ENCODE results near the gene TAS1R2. TPM values are rescaled to one million over a fixed set of nuclear protein-coding genes. Genes with fewer than 3 reads are reported as not detected.

The TAS1R2 gene
- total and polyA plus RNA-seq, 2 of the 4 experiments (the other 2 are of a cell fraction): not detected

DNA sequence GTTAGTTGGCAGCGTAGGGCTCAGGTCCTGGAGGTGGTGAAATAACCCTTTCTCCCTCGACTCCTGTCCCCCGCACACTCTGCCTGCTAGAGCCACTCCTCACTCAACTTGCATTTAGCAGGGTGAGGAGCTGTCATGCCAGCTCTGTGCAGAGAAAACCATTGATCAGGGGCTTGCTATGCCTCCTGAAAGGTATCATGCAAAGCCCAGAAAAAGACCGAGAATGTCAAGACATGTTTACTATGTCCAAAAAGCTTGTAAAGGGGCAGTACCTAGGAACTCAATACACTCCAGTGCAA, 24.9 kb upstream of the TAS1R2 start:
- no peak overlapping the region for H2AK5ac ChIP-seq (ENCODE audit: low read depth, low read length)
- H3K79me1 ChIP-seq (ENCODE audit: low read depth in 1 of 2, low read length in 2 of 2): no peaks in the 10 kb centered on the region
- no peak overlapping the region for H3K56ac ChIP-seq (ENCODE audit: extremely low read depth, insufficient read depth, low read length)
- ATAC-seq (ENCODE audit: low read depth) (peak; percentile 27), DNase-seq (no peak)
- H3K23ac ChIP-seq (ENCODE audit: low read depth, low read length): no peak overlapping the region
- no peak overlapping the region for H4K91ac ChIP-seq (ENCODE audit: insufficient read depth, low read depth, low read length)
- H4K20me1 ChIP-seq (ENCODE audit: insufficient read depth, low read length): no peaks in the 10 kb centered on the region; the same call in none of the 2 replicates
- no peak overlapping the region for H4K5ac ChIP-seq (ENCODE audit: low read depth, low read length)
- 72% methylated on average over 3 of the region's 4 CpGs; no CpG with 5 or more reads in 1 of the 2 experiments for WGBS, 2 experiments (ENCODE audit: extremely low coverage in 2 of 2, insufficient read length in 1 of 2)
- H3K9me3 ChIP-seq (ENCODE audit: control insufficient read depth, insufficient read depth, low read length): no peaks in the 10 kb centered on the region
- H2BK20ac ChIP-seq (ENCODE audit: low read depth, low read length): no peak overlapping the region
- H2BK120ac ChIP-seq (ENCODE audit: low read depth, low read length): no peak overlapping the region
- TF ChIP-seq, protein P1, sequence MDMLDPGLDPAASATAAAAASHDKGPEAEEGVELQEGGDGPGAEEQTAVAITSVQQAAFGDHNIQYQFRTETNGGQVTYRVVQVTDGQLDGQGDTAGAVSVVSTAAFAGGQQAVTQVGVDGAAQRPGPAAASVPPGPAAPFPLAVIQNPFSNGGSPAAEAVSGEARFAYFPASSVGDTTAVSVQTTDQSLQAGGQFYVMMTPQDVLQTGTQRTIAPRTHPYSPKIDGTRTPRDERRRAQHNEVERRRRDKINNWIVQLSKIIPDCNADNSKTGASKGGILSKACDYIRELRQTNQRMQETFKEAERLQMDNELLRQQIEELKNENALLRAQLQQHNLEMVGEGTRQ (IDR thresholded peaks at IDR 0.05; ENCODE audit: low read depth, low read length): no peak
- TF ChIP-seq BHLHE40 (IDR thresholded peaks at IDR 0.05; ENCODE audit: low read depth, low read length) (no peak), MXI1 (IDR thresholded peaks at IDR 0.05; ENCODE audit: borderline replicate concordance, low read depth, low read length) (no peak), MAFK (IDR thresholded peaks at IDR 0.05; ENCODE audit: low read depth, low read length) (no peak), SMC3 (IDR thresholded peaks at IDR 0.05; ENCODE audit: low read depth, low read length) (no peak), RFX5 (IDR thresholded peaks at IDR 0.05; ENCODE audit: low read depth, low read length) (no peak), FOS (IDR thresholded peaks at IDR 0.05; ENCODE audit: low read depth, low read length) (no peak), POLR2A (IDR thresholded peaks at IDR 0.05; ENCODE audit: low read depth, low read length) (no peak), RCOR1 (IDR thresholded peaks at IDR 0.05; ENCODE audit: insufficient replicate concordance, low read length) (no peak), CEBPB (IDR thresholded peaks at IDR 0.05; ENCODE audit: low read depth, low read length) (no peak), CHD1 (IDR thresholded peaks at IDR 0.05; ENCODE audit: low read depth, low read length) (no peak)
- TF ChIP-seq, protein P2, sequence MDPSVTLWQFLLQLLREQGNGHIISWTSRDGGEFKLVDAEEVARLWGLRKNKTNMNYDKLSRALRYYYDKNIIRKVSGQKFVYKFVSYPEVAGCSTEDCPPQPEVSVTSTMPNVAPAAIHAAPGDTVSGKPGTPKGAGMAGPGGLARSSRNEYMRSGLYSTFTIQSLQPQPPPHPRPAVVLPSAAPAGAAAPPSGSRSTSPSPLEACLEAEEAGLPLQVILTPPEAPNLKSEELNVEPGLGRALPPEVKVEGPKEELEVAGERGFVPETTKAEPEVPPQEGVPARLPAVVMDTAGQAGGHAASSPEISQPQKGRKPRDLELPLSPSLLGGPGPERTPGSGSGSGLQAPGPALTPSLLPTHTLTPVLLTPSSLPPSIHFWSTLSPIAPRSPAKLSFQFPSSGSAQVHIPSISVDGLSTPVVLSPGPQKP (IDR thresholded peaks at IDR 0.05; ENCODE audit: borderline replicate concordance, low read depth, low read length): no peak
- peaks cover 6% of the 10 kb centered on the region for H3K4me1 ChIP-seq (ENCODE audit: control insufficient read depth, insufficient read depth, low read length)
- no peak overlapping the region for H3K14ac ChIP-seq (replicated peaks; ENCODE audit: low read depth, low read length)
- peaks cover 3% of the 10 kb centered on the region; the same call in 1 of the 2 replicates for H3K36me3 ChIP-seq (ENCODE audit: control insufficient read depth, insufficient read depth, low read length)
- no peak overlapping the region for H3K9ac ChIP-seq (ENCODE audit: low read depth, low read length)
- ChIA-PET POLR2A (ENCODE audit: unreplicated experiment) (no interaction called here), CTCF (interaction anchor here (0.6 to 2.5 kb wide), 8 partner anchors 9 to 276 kb away, joined by 3 to 7 read pairs (median 4); no protein-coding TSS in a partner anchor)
- in situ Hi-C loops (cut with MboI; ENCODE audit: low sequenced_read_pairs): no loop called here
- no peak overlapping the region for H3K27ac ChIP-seq (ENCODE audit: insufficient read depth, low read length)
- no peak overlapping the region for H2BK15ac ChIP-seq (ENCODE audit: low read depth, low read length)
- BruUV-seq (replicated peaks): no TSS peak
- H2BK5ac ChIP-seq (ENCODE audit: low read depth, low read length, poor library complexity, severe bottlenecking): no peak overlapping the region
- intact Hi-C loops (cut with micrococcal nuclease): loop anchor here (1.0 kb wide), 1 partner anchor 207 kb away; no protein-coding TSS in a partner anchor
- peak overlapping the region; percentile 84 for H2AK9ac ChIP-seq (replicated peaks; ENCODE audit: low read depth, low read length, poor library complexity)
- H3K9me1 ChIP-seq (ENCODE audit: insufficient read depth, low read length): peaks cover 5% of the 10 kb centered on the region; the same call in 1 of the 2 replicates
- no peak overlapping the region for H3K18ac ChIP-seq (ENCODE audit: low read depth, low read length)
- no peaks in the 10 kb centered on the region for H3K27me3 ChIP-seq (ENCODE audit: control insufficient read depth, insufficient read depth, low read length)
- no peak overlapping the region for H3K4ac ChIP-seq (ENCODE audit: low read depth, low read length)
- H2AFZ ChIP-seq (replicated peaks; ENCODE audit: low read length, poor library complexity): no peak overlapping the region
- H3K4me2 ChIP-seq (ENCODE audit: low read depth, low read length): no peak overlapping the region
- H4K8ac ChIP-seq (ENCODE audit: low read depth in 2 of 2, low read length in 2 of 2): no peak overlapping the region
- dilution Hi-C loops (cut with HindIII; ENCODE audit: low sequenced_read_pairs, unreplicated experiment): no loop called here
- no peak overlapping the region for H3K4me3 ChIP-seq (ENCODE audit: insufficient read depth, low read depth, low read length)
